HK-2 (cell line): Measurements from ENCODE around the gene PFAS.
"Not testable (repeated sequence)": the region's sequence is repeated elsewhere in the genome, so short reads cannot be mapped to it uniquely, and the experiment has no call there.

ENCODE experiments used
- DNase-seq: peaks from one replicate; pipeline ENCODE4 v3.0.0-alpha.2; 2018; ENCODE audit not compliant: unreplicated experiment

PFAS gene, protein sequence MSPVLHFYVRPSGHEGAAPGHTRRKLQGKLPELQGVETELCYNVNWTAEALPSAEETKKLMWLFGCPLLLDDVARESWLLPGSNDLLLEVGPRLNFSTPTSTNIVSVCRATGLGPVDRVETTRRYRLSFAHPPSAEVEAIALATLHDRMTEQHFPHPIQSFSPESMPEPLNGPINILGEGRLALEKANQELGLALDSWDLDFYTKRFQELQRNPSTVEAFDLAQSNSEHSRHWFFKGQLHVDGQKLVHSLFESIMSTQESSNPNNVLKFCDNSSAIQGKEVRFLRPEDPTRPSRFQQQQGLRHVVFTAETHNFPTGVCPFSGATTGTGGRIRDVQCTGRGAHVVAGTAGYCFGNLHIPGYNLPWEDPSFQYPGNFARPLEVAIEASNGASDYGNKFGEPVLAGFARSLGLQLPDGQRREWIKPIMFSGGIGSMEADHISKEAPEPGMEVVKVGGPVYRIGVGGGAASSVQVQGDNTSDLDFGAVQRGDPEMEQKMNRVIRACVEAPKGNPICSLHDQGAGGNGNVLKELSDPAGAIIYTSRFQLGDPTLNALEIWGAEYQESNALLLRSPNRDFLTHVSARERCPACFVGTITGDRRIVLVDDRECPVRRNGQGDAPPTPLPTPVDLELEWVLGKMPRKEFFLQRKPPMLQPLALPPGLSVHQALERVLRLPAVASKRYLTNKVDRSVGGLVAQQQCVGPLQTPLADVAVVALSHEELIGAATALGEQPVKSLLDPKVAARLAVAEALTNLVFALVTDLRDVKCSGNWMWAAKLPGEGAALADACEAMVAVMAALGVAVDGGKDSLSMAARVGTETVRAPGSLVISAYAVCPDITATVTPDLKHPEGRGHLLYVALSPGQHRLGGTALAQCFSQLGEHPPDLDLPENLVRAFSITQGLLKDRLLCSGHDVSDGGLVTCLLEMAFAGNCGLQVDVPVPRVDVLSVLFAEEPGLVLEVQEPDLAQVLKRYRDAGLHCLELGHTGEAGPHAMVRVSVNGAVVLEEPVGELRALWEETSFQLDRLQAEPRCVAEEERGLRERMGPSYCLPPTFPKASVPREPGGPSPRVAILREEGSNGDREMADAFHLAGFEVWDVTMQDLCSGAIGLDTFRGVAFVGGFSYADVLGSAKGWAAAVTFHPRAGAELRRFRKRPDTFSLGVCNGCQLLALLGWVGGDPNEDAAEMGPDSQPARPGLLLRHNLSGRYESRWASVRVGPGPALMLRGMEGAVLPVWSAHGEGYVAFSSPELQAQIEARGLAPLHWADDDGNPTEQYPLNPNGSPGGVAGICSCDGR (N-terminal part only)

DNA sequence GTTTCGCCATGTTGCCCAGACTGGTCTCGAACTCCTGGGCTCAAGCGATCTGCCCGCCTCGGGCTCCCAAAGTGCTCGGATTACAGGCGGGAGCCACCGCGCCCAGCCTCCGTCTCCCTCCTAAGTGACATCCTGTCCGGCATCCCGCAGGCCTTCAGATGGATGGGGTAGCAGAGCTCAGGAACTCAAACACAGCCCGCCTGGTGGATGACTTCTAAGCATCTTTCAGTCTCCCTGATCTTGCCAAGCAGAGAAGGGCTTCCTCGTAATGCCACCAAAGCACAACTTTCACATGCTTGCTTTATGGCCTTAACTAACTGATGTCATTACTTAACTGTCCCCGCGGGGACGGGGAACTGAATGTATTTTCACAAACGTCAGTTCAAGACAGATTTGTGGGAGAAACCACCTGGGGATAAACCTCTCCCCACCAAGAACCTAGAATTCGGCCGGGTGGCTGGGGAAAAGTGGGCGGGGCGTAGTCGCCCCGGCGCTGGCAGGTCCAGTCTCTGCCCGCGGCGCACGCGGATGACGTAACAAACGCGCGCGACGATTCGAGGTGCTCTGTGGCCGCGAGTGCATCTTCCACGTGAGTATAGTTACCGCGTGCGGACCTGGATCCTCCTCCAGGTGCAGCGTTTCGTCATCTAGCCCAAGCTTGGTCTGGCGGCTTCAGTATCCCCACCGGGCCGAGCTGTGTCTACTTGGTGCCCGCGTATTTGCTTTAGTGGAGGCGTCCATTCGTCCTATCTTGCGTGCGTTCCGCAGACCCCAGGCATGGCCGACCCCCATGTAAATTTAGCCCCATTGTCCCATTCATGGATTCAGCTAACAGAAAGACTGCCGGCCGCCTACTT, at the start of gene PFAS:
Gene PFAS (plus strand): TSS at position 539 of the 857 bp plus-strand sequence. CDS start 4,649 bp downstream, outside the sequence.
- DNase-seq = peak; percentile 94

DNA sequence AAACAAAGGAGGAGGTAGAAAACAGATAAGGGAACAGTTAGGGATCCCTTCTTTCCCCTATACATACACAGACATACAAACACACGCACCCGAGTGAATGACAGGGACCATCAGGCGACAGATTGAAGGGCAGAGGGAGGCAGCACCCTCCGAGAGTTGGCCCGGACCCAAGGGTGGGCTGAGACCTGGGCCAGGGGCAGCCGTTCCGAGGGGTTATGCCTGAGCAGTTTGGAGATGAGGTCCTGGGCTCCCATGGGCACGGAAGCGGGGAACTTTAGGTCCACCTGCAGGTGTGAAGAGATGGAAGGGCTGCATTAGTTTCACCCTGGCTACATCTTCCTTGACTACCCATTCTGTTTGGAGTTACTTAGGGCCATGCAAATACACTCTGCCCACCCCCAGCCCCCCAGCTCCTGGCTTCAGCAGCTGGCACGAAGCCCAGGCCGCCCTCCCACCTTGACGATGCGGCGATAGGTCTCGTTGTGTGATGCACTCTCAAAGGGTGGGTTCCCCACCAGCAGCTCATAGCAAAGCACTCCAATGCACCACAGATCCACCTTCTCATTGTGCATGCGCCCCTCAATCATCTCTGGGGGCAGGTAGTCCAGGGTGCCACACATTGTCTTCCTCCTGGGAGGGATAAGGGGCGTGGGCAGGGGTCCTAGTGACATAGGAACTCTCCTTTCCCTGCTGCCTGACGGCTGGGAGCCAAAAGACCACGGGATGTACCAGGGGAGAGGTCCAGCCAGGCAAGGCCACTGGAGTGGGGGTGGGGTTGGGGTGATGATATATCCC, 44.1 kb upstream of the PFAS start:
- DNase-seq = no peak

DNA sequence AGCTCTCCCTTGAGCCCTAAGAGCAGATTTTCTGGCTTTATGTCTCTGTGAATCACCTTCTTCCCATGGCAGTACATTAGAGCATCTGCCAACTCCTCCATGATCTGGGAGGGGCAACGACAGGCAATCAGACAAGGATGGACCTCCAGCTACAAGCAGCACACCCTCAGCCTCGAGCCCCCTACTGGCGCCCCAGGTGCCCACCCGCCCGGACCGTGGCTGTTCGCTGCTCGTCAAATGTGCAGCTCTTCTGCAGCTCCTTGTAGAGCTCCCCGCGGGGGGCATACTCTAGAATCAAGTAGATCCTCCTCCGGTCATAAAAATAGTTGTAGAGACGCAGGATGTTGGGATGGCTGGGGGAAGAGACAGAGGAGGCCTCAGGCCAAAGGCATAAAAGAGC, 42.6 kb upstream of the PFAS start:
- no peak for DNase-seq

DNA sequence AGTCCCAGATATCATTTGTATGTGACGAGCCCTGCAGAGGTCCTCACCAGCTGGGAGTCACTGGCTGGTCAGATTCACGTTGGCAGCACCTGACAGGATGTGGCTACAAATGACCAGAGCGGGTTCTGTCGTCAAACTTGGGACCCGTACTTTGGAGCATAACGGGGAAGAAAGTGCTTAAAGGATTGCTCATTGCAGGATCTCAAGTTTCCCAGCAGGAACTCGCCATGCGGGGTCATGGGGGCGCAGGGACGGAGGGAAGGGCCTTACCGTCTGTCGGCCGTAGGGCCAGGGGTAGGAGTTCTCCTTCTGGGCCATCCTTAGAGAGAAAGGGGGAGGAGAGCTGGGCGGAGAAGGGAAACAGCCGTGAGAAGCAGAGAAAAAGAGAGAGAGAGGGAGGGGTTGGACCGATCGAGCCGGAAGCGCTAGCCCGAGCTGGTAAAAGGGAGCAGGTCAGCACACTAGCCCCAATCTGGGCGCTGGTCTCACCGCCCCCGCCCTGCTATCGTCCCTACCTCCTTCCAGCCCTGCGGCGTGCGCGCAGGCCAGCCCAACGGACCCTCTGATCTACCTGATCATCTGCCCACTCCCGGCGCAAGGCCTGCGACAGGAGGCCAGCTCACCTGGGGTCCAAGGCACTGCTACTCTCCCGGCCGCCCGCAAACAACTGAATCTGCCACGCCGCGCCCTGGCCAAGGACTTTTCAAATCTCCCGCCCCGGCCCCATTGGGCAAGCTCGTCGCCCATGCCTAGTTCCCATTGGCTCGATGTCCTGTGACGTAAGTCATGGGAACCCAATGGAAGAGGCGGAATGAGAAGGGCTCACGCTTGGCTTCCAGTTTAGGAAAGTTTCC, 39.0 kb upstream of the PFAS start, which contains the start of gene AURKB:
Gene AURKB (minus strand): TSS at position 669 of the 854 bp plus-strand sequence. CDS start 351 bp downstream, at position 318.
- peak; percentile 94 for DNase-seq

DNA sequence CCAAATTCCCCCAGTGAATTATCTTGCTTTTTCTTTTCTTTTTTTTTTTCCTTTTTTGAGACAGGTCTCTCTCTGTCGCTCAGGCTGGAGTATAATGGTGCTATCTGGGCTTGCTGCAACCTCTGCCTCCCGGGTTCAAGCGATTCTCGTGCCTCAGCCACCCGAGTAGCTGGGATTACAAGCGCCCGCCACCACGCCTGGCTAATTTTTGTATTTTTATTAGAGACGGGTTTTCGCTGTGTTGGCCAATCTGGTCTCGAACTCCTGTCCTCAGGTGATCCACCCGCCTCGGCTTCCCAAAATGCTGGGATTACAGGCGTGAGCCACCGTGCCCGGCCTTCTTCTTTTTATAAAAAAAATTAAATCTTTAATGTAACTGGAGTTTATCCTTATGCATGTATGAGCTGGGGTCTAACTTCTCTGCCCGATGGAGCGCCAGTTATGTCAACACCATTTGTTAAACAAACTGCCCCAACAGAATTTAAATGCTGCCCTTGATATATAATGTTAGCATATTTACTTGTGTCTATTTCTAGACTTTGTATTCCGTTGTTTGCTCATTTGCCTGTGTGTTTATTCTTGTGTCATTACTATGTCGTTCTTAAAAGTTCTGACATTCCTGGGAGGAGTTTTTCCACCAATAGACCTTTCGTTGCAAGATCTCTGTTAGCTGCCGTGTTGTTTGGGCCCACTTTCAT, 38.2 kb upstream of the PFAS start:
- peak; percentile 34 for DNase-seq

DNA sequence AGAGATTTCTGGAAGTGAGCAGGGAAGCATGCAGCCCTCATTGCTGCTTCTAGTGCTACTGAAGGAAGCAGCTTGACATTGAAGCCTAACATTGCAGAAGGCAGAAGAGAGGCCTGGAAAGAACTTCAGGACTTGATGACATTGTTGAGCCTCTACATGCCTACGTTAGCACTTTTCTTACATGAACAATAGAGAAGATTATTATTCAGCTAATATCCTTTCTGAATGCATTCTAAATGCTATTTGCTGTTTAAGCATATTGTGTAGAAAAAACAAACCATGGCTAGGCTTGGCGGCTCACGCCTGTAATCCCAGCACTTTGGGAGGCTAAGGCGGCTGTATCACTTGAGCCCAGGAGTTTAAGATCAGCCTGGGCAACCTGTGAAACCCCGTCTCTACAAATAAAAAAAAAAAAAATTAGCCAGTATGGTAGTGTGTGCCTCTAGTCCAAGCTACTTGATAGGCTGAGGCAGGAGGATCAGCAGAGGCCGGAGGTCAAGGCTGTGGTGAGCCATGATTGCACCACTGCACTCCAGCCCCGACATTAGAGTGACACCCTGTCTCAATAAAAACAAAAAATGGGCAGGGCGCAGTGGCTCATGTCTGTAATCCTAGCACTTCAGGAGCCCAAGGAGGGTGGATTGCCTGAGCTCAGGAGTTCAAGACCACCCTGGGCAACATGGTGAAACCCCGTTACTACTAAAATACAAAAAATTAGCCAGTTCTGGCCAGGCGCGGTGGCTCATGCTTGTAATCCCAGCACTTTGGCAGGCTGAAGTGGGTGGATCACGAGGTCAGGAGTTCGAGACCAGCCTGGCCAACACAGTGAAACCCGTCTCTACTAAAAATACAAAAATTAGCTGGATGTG, 36.5 kb upstream of the PFAS start:
- no peak for DNase-seq

- not testable (repeated sequence) for DNase-seq
Measured at GRCh38 chr17:8214000-8214399, 35.1 kb upstream of the PFAS start.

GRCh38 chr17:8220783-8221662, 28.1 kb upstream of the PFAS start:
- DNase-seq = peak; percentile 96

DNA sequence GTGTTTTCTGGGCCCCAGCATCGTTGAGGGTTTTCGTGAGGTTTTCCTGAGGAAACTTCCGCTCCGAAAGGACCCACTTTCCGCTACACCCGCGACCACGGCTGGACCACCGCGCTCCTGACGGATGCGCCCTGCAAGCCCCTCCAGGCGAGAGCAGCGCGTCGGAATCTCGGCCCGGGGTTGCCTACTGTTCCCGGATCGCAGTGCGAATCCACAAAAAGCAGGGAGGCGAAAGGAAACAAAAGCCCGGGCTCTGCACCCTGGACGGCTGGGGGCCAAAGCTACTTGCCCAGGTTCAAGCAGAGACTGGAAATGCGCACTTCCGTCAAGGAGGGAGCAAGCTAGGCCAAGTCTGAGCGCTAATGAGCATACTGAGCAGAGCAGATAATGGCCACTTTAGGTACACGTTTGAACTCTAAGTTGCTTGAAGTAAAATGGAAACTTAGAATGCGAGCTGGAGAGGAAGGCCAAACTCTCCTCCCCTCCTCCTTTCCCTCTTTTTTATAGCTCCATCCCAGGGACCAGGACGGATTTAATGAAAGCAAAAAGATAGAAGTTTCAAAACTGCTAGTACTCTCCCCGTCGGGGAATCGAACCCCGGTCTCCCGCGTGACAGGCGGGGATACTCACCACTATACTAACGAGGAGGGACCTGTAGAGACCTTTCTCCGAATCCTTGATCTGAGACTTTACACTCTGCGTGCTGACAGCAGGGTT, 27.3 kb upstream of the PFAS start:
- DNase-seq = peak; percentile 90

DNA sequence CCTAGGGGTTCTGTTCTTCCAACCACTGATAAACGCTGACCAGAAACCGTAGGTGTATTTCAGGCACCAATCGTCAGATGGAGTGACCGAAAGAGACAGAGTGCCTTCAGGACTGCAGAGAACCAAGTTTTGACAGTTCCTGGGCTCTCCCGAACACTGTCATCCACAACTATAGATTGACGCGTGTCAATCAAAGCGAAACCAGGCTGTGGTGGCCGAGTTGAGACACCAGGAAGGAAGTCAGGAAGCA, 26.8 kb upstream of the PFAS start:
- no peak for DNase-seq

GRCh38 chr17:8222630-8223355, 26.3 kb upstream of the PFAS start:
- DNase-seq = peak; percentile 96

- peak; percentile 80 for DNase-seq
Measured at GRCh38 chr17:8223356-8224126, 25.5 kb upstream of the PFAS start.

DNA sequence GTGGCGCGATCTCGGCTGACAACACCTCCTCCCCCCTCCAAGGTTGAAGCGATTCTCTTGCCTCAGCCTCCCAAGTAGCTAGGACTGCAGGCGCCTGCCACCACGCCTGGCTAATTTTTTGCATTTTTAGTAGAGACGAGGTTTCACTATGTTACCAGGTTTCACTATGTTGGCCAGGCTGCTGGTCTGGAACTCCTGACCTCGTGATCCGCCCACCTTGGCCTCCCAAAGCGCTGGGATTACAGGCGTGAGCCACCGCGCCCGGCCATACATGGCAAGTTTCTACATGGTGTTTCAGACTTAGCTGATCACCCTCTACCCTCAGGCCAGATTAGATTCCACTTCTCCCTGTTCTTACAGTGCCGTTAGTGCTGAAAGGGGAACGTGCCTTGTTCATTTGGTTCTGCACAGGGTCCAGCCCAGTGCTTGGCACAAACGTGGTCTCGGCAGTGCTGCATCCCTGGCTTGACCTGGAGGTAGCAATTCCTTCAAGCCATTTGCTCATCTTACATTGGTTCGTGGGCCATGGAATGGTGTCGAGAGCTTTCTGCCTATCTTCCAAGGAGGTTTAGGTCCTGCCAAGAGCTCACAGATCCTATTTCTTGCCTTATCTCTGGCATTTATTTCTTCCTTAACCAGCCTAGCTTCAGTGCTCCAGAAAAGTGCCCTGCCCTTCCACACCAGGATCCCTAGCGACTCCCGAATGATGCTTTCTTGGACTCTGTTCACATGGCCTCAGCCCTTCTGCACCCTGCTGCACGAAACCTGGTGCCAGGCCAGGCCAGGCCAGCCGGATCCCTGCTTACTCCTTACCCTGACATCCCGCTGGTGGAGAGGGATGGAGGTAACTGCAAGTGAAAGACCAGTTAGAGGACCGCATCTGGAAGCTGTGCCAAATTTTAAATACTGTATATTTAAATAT, 23.9 kb upstream of the PFAS start:
- no peak for DNase-seq
